Osteoblast (primary cell): ENCODE measurements around the gene TXNIP. TPM values are rescaled to one million over a fixed set of nuclear protein-coding genes. Genes with fewer than 3 reads are reported as not detected.

Experiments
- DNase-seq: peaks from one replicate; pipeline ENCODE4 v3.0.0; 2011; ENCODE audit warnings: low spot score, mixed read lengths; ENCODE audit not compliant: insufficient read length; ENCODE audit errors: missing footprints
- H2AFZ ChIP-seq: 2 replicates; pipeline ENCODE4 v1.6.0; 2011; ENCODE audit warnings: mild to moderate bottlenecking, low read length
- H3K27ac ChIP-seq: 2 replicates; pipeline ENCODE4 v1.5.1; 2011; ENCODE audit warnings: mild to moderate bottlenecking, low read depth, low read length, moderate library complexity
- H3K27me3 ChIP-seq: 2 replicates; pipeline ENCODE4 v1.6.0; 2012; ENCODE audit warnings: mild to moderate bottlenecking, control low read depth, inconsistent platforms, low read length, moderate library complexity; ENCODE audit not compliant: insufficient read depth
- H3K36me3 ChIP-seq: 2 replicates; pipeline ENCODE4 v1.5.1; 2011; ENCODE audit warnings: mild to moderate bottlenecking, low read length, control low read depth, moderate library complexity; ENCODE audit not compliant: insufficient read depth
- H3K4me1 ChIP-seq: 2 replicates; pipeline ENCODE4 v1.5.1; 2011; ENCODE audit warnings: mild to moderate bottlenecking, low read length, control low read depth, moderate library complexity; ENCODE audit not compliant: insufficient read depth
- H3K4me2 ChIP-seq: 2 replicates; pipeline ENCODE4 v1.6.0; 2011; ENCODE audit warnings: mild to moderate bottlenecking, low read length; ENCODE audit not compliant: insufficient read depth
- H3K4me3 ChIP-seq: fragments of 200-600 bp; sonication (generic); 3 replicates; pipeline ENCODE4 v1.5.1; 2012; ENCODE audit warnings: mild to moderate bottlenecking, low read length, inconsistent platforms; ENCODE audit not compliant: insufficient read depth
- H3K79me2 ChIP-seq: 2 replicates; pipeline ENCODE4 v1.6.0; 2012; ENCODE audit warnings: mild to moderate bottlenecking, low read length, control low read depth, inconsistent platforms; ENCODE audit not compliant: insufficient read depth
- H3K9me3 ChIP-seq: 2 replicates; pipeline ENCODE4 v1.5.1; 2011; ENCODE audit warnings: low read depth, low read length, control low read depth
- H4K20me1 ChIP-seq: 2 replicates; pipeline ENCODE4 v1.6.0; 2012; ENCODE audit warnings: mild to moderate bottlenecking, low read length, control low read depth; ENCODE audit not compliant: insufficient read depth
- total RNA-seq: library from RNA; depleted of rRNA; stranded (reverse); fragments of >200 nt; gene quantifications from 2 replicates; pipeline ENCODE4 v1.2.3, GENCODE V29; 2012
- TF ChIP-seq, protein P1 (sequence below): IDR thresholded peaks from 2 replicates; pipeline ENCODE4 v1.5.1; 2011; ENCODE audit warnings: mild to moderate bottlenecking, low read depth, low read length, moderate library complexity; ENCODE audit errors: extremely low read depth

The TXNIP gene
- total RNA-seq, 1 donor = 400 TPM

DNA sequence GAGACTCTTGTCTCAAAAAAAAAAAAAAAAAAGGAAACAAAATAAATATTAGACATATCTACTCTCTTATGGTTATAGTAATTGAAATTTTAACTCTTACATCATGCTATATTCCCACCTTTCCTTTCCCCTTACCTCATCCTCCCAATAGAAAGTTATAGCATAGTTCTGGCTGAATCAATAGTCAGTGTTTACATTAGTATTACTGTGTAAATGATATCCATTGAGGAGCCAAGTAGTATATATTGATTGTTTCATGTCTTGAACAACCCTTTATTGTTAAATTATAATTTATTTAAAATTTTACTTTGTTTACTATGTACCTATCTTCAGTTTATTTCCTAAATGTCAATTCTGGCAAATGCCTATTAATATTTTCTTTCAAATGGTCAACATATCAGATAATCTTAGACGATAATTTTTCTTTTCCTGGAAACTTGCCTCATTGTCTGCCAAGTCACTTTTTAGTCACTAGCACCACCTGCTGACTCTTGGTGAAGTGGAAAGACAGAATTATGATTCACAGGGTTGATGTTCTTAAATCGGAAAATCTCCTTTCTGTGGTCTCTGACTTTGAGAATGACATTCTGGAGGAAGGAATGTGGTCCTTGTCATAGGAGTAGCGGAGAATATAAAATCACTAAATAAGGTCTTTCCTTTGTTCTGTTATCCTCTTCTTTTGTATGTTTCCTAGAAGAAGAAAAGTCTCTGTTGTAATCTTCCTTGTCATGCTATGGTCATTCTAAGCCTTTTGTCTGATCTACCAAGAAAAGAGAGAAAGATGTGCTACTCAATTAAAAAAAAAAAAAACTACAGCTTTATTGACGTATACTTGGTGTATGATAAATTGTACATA, 16.6 kb upstream of the TXNIP start:
- H3K4me2 ChIP-seq = peak overlapping the region; percentile 4
- H4K20me1 ChIP-seq = no peaks in the 10 kb centered on the region
- H3K79me2 ChIP-seq = no peaks in the 10 kb centered on the region
- no peaks in the 10 kb centered on the region for H3K27me3 ChIP-seq
- H3K36me3 ChIP-seq = no peaks in the 10 kb centered on the region
- H3K9me3 ChIP-seq = no peaks in the 10 kb centered on the region
- no peak overlapping the region for H2AFZ ChIP-seq
- no peak overlapping the region for H3K27ac ChIP-seq
- peak; percentile 91 for DNase-seq
- no peak overlapping the region for H3K4me3 ChIP-seq
- TF ChIP-seq, protein P1, sequence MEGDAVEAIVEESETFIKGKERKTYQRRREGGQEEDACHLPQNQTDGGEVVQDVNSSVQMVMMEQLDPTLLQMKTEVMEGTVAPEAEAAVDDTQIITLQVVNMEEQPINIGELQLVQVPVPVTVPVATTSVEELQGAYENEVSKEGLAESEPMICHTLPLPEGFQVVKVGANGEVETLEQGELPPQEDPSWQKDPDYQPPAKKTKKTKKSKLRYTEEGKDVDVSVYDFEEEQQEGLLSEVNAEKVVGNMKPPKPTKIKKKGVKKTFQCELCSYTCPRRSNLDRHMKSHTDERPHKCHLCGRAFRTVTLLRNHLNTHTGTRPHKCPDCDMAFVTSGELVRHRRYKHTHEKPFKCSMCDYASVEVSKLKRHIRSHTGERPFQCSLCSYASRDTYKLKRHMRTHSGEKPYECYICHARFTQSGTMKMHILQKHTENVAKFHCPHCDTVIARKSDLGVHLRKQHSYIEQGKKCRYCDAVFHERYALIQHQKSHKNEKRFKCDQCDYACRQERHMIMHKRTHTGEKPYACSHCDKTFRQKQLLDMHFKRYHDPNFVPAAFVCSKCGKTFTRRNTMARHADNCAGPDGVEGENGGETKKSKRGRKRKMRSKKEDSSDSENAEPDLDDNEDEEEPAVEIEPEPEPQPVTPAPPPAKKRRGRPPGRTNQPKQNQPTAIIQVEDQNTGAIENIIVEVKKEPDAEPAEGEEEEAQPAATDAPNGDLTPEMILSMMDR = peak; percentile 88
- peaks cover 11% of the 10 kb centered on the region for H3K4me1 ChIP-seq

DNA sequence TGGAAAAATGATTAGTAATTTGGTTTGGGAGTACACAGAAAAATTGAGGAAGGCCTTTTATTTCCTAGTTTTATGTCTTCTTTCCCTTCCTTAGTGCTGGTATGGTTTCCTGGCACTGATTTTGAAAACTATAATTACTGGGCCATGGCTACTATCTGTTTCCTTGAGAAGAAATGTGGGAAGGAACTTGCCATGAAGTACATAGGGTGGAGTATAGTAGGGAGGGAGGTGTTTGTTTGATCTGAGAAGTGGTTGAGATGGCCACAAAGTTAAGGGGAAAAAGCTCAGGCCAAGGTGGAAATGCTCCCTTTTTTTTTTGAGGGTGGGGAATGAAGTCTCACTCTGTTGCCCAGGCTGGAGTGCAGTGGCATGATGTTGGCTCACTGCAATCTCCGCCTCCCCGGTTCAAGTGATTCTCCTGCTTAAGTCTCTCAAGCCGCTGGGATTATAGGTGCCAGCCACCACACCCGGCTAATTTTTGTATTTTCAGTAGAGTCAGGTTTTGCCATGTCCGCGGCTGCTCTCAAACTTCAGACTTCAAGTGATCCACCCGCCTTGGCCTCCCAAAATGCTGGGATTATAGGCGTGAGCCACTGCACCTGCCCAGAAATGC, 13.9 kb upstream of the TXNIP start:
- no peaks in the 10 kb centered on the region for H3K79me2 ChIP-seq
- TF ChIP-seq, protein P1 = no peak
- H3K4me2 ChIP-seq = no peak overlapping the region
- peak overlapping the region; percentile 1 for H2AFZ ChIP-seq
- H3K27me3 ChIP-seq = no peaks in the 10 kb centered on the region
- no peaks in the 10 kb centered on the region for H4K20me1 ChIP-seq
- peaks cover 7% of the 10 kb centered on the region for H3K4me1 ChIP-seq
- no peaks in the 10 kb centered on the region for H3K36me3 ChIP-seq
- no peak overlapping the region for H3K4me3 ChIP-seq
- H3K27ac ChIP-seq = no peak overlapping the region
- no peaks in the 10 kb centered on the region for H3K9me3 ChIP-seq
- no peak for DNase-seq

DNA sequence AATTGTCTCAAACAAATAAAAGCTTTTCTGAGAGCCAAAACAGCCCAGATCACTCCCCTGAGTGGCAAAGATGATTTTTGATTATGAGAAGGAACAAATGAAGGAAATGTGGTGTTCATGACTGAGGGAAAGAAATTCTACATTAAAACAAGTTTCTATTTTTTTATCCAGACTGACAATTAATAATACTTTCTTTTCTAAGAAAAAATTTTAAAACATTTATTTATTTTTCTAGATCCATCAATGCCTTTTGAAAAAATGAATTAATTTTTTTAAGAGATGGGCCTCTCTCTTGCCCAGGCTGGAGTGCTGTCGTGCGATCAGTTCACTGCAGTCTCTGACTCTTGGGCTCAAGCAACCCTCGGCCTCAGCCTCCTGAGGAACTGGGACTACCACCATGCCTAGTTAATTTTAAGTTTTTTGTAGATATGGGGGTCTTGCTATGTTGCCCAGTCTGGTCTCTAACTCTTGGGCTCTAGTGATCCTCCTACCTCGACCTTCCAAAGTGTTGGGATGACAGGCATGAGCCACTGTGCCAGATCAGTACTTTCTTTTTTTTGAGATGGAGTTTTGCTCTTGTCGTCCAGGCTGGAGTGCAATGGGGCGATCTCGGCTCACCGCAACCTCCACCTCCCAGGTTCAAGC, 11.2 kb upstream of the TXNIP start:
- H2AFZ ChIP-seq = no peak overlapping the region
- no peak overlapping the region for H3K4me2 ChIP-seq
- H3K36me3 ChIP-seq = no peaks in the 10 kb centered on the region
- no peaks in the 10 kb centered on the region for H3K9me3 ChIP-seq
- DNase-seq = no peak
- H3K27ac ChIP-seq = no peak overlapping the region
- TF ChIP-seq, protein P1 = no peak
- H3K27me3 ChIP-seq = no peaks in the 10 kb centered on the region
- H3K4me1 ChIP-seq = peaks cover 3% of the 10 kb centered on the region
- no peaks in the 10 kb centered on the region for H3K79me2 ChIP-seq
- H3K4me3 ChIP-seq = no peak overlapping the region
- H4K20me1 ChIP-seq = no peaks in the 10 kb centered on the region

DNA sequence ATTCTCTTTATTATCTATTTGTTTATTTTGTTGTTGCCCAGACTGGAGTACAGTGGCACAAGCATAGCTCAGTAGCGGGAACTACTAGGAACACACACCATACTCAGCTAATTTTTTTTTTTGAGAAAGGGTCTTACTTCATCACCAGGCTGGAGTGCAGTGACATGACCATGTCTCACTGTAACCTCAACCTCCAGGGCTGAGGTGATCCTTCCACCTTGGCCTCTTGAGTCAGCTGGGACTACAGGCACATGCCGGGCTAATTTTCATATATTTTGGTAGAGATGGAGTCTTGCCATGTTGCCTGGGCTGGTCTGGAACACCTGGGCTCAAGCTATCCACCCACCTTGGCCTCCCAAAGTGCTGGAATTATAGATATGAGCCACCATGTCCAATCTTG, 5.3 kb upstream of the TXNIP start:
- H3K27me3 ChIP-seq = no peaks in the 10 kb centered on the region
- no peaks in the 10 kb centered on the region for H3K9me3 ChIP-seq
- TF ChIP-seq, protein P1 = no peak
- H3K36me3 ChIP-seq = no peaks in the 10 kb centered on the region
- no peaks in the 10 kb centered on the region for H3K79me2 ChIP-seq
- no peak for DNase-seq
- H3K4me2 ChIP-seq = no peak overlapping the region
- peaks cover 7% of the 10 kb centered on the region for H3K4me1 ChIP-seq
- no peak overlapping the region for H3K27ac ChIP-seq
- no peak overlapping the region for H2AFZ ChIP-seq
- H4K20me1 ChIP-seq = no peaks in the 10 kb centered on the region
- no peak overlapping the region for H3K4me3 ChIP-seq
